ENCODE data around the gene EXOC6B.

DNA sequence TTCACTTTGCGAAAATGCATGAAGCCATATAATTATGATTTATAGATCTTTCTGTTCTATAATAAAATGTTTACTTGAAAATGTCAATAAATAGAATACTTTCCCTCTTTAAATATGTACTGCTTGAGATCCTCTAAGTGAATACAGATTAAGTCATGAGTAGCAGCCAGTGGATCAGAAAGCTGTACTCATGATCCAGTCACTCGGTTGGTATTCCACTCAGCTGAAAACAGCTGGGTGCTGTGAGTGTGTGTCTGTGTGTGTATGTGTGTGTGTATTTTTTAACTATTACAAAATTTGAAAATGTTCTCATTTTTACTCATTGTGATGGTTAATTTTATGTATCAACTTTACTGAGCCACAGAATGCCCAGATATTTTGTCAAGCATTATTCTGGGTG lies 536.5 kb downstream of the EXOC6B start:
- TF ChIP-seq, protein P1, sequence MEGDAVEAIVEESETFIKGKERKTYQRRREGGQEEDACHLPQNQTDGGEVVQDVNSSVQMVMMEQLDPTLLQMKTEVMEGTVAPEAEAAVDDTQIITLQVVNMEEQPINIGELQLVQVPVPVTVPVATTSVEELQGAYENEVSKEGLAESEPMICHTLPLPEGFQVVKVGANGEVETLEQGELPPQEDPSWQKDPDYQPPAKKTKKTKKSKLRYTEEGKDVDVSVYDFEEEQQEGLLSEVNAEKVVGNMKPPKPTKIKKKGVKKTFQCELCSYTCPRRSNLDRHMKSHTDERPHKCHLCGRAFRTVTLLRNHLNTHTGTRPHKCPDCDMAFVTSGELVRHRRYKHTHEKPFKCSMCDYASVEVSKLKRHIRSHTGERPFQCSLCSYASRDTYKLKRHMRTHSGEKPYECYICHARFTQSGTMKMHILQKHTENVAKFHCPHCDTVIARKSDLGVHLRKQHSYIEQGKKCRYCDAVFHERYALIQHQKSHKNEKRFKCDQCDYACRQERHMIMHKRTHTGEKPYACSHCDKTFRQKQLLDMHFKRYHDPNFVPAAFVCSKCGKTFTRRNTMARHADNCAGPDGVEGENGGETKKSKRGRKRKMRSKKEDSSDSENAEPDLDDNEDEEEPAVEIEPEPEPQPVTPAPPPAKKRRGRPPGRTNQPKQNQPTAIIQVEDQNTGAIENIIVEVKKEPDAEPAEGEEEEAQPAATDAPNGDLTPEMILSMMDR (tag by site-specific recombination; IDR thresholded peaks at IDR 0.05): no peak
- TF ChIP-seq, protein P2, sequence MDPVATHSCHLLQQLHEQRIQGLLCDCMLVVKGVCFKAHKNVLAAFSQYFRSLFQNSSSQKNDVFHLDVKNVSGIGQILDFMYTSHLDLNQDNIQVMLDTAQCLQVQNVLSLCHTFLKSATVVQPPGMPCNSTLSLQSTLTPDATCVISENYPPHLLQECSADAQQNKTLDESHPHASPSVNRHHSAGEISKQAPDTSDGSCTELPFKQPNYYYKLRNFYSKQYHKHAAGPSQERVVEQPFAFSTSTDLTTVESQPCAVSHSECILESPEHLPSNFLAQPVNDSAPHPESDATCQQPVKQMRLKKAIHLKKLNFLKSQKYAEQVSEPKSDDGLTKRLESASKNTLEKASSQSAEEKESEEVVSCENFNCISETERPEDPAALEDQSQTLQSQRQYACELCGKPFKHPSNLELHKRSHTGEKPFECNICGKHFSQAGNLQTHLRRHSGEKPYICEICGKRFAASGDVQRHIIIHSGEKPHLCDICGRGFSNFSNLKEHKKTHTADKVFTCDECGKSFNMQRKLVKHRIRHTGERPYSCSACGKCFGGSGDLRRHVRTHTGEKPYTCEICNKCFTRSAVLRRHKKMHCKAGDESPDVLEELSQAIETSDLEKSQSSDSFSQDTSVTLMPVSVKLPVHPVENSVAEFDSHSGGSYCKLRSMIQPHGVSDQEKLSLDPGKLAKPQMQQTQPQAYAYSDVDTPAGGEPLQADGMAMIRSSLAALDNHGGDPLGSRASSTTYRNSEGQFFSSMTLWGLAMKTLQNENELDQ (tag by site-specific recombination; IDR thresholded peaks at IDR 0.05; ENCODE audit: low read depth): no peak
- no peak for TF ChIP-seq SALL2 (tag by site-specific recombination; IDR thresholded peaks at IDR 0.05; ENCODE audit: borderline replicate concordance)
- no peak for TF ChIP-seq ZNF837 (tag by site-specific recombination; IDR thresholded peaks at IDR 0.05)
- no peak for TF ChIP-seq ZNF501 (tag by site-specific recombination; IDR thresholded peaks at IDR 0.05)
- TF ChIP-seq, protein P3, sequence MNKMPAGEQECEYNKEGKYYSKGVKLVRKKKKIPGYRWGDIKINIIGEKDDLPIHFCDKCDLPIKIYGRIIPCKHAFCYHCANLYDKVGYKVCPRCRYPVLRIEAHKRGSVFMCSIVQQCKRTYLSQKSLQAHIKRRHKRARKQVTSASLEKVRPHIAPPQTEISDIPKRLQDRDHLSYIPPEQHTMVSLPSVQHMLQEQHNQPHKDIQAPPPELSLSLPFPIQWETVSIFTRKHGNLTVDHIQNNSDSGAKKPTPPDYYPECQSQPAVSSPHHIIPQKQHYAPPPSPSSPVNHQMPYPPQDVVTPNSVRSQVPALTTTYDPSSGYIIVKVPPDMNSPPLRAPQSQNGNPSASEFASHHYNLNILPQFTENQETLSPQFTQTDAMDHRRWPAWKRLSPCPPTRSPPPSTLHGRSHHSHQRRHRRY (tag by site-specific recombination; IDR thresholded peaks at IDR 0.05): no peak
- TF ChIP-seq WT1 (tag by site-specific recombination; IDR thresholded peaks at IDR 0.05): no peak
- TF ChIP-seq, protein P4, sequence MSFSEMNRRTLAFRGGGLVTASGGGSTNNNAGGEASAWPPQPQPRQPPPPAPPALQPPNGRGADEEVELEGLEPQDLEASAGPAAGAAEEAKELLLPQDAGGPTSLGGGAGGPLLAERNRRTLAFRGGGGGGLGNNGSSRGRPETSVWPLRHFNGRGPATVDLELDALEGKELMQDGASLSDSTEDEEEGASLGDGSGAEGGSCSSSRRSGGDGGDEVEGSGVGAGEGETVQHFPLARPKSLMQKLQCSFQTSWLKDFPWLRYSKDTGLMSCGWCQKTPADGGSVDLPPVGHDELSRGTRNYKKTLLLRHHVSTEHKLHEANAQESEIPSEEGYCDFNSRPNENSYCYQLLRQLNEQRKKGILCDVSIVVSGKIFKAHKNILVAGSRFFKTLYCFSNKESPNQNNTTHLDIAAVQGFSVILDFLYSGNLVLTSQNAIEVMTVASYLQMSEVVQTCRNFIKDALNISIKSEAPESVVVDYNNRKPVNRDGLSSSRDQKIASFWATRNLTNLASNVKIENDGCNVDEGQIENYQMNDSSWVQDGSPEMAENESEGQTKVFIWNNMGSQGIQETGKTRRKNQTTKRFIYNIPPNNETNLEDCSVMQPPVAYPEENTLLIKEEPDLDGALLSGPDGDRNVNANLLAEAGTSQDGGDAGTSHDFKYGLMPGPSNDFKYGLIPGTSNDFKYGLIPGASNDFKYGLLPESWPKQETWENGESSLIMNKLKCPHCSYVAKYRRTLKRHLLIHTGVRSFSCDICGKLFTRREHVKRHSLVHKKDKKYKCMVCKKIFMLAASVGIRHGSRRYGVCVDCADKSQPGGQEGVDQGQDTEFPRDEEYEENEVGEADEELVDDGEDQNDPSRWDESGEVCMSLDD (tag by site-specific recombination; IDR thresholded peaks at IDR 0.05): no peak
- no peak for TF ChIP-seq ZBTB17 (tag by site-specific recombination; IDR thresholded peaks at IDR 0.05)
- TF ChIP-seq, protein P5, sequence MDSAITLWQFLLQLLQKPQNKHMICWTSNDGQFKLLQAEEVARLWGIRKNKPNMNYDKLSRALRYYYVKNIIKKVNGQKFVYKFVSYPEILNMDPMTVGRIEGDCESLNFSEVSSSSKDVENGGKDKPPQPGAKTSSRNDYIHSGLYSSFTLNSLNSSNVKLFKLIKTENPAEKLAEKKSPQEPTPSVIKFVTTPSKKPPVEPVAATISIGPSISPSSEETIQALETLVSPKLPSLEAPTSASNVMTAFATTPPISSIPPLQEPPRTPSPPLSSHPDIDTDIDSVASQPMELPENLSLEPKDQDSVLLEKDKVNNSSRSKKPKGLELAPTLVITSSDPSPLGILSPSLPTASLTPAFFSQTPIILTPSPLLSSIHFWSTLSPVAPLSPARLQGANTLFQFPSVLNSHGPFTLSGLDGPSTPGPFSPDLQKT (IDR thresholded peaks at IDR 0.05; ENCODE audit: borderline replicate concordance, low read depth, low read length): no peak
- TF ChIP-seq ZNF324 (tag by site-specific recombination; IDR thresholded peaks at IDR 0.05): no peak
